K562 (cell line): Measurements from ENCODE around the gene CMTM4. TPM values are rescaled to one million over a fixed set of nuclear protein-coding genes. Genes with fewer than 3 reads are reported as not detected.
A peak's percentile ranks its signal among the peaks of the same experiment; 100 is the strongest.

Experiments
- AFF1 ChIP-seq, 2 experiments: fragments of 450-650 bp; IDR thresholded peaks; 2 replicates each; pipeline ENCODE4 v1.6.1; 2018; ENCODE audit warnings: mild to moderate bottlenecking in 2 of 2, low read depth in 1 of 2; ENCODE audit not compliant: partially characterized antibody in 2 of 2
- CAMTA2 ChIP-seq: fragments of 250-450 bp; sonication (Bioruptor Pico); conservative IDR thresholded peaks from 2 replicates; pipeline ENCODE4 v1.5.1; 2022
- EP400 ChIP-seq: fragments of 450-650 bp; IDR thresholded peaks from 2 replicates; pipeline ENCODE4 v1.6.1; 2017; ENCODE audit warnings: antibody characterized with exemption, mild to moderate bottlenecking, moderate library complexity
- FOXP1 ChIP-seq: sonication (generic); formaldehyde crosslinking; IDR thresholded peaks from 2 replicates; pipeline ENCODE4 v1.8.0; 2022; ENCODE audit warnings: mild to moderate bottlenecking, missing genetic modification reagents
- GTF2E2 ChIP-seq: fragments of 200-800 bp; sonication (Bioruptor generic); IDR thresholded peaks from 2 replicates; pipeline ENCODE4 v1.6.1; 2016; ENCODE audit warnings: missing genetic modification characterization, missing compliant biosample characterization
- IFI16 ChIP-seq: fragments of 250-450 bp; sonication (Bioruptor Pico); IDR thresholded peaks from 2 replicates; pipeline ENCODE4 v2.1.2; 2022; ENCODE audit warnings: mild to moderate bottlenecking, inconsistent platforms
- IRF2 ChIP-seq: sonication (generic); formaldehyde crosslinking; IDR thresholded peaks from 2 replicates; pipeline ENCODE4 v1.8.1; 2022; ENCODE audit warnings: mild to moderate bottlenecking, missing genetic modification reagents
- SRSF1 ChIP-seq: fragments of 200-400 bp; formaldehyde crosslinking; IDR thresholded peaks from 2 replicates; pipeline ENCODE4 v1.6.1; 2017; ENCODE audit warnings: mild to moderate bottlenecking, low read depth, low read length, moderate library complexity
- ZFP36 ChIP-seq: fragments of 150-350 bp; IDR thresholded peaks from 2 replicates; pipeline ENCODE4 v1.6.1; 2018; ENCODE audit warnings: low read length, low read depth; ENCODE audit not compliant: partially characterized antibody
- ZNF23 ChIP-seq: fragments of 250-450 bp; sonication (Bioruptor Pico); IDR thresholded peaks from 2 replicates; pipeline ENCODE4 v1.4.0; 2020; ENCODE audit warnings: mild to moderate bottlenecking
- polyA plus RNA-seq, 8 experiments: library from polyadenylated mRNA; depleted of rRNA in 4 of 8; stranded (reverse) in 5 of 8; unstranded in 3 of 8; fragments of >200 nt; fragmentation: Nextera tagmentation in 2 of 8; fragmentation: Illumina TruSeq in 1 of 8; extraction: Ambion mirVana in 2 of 8; extraction: Trizol in 1 of 8; gene quantifications; 2 replicates each; pipeline versions ENCODE4 v1.2.1 to v1.2.3, GENCODE V29; 2011 to 2014; ENCODE audit warnings: inconsistent platforms in 1 of 8, missing spikeins in 1 of 8
- total RNA-seq, 7 experiments: library from RNA; depleted of rRNA in 6 of 7; stranded (reverse); fragments of >200 nt in 6 of 7; fragmentation: Illumina TruSeq in 2 of 7; extraction: Trizol in 2 of 7; gene quantifications; 2 replicates each; pipeline versions ENCODE4 v1.2.1 to v1.2.3, GENCODE V29; 2011 to 2021; ENCODE audit warnings: low replicate concordance in 1 of 7
- TF ChIP-seq, protein P1 (sequence below): fragments of 450-650 bp; IDR thresholded peaks from 2 replicates; pipeline ENCODE4 v1.6.1; 2014; ENCODE audit warnings: low read depth, mild to moderate bottlenecking, moderate library complexity, borderline replicate concordance
- TF ChIP-seq, protein P2 (sequence below): fragments of 450-650 bp; IDR thresholded peaks from 2 replicates; pipeline ENCODE4 v1.6.1; 2018; ENCODE audit warnings: mild to moderate bottlenecking, low read depth; ENCODE audit not compliant: partially characterized antibody
- TF ChIP-seq, protein P3 (sequence below), 2 experiments: IDR thresholded peaks; 2 replicates each; pipeline ENCODE4 v1.6.1; 2012; ENCODE audit warnings: improper control_type of control experiment in 2 of 2, low read depth in 2 of 2, low read length in 2 of 2, borderline replicate concordance in 1 of 2

CMTM4 gene
- total and polyA plus RNA-seq, 9 of the 15 experiments (the other 6 are each of a cell fraction or from before 2014, with no cell fraction given): 2.0 to 21.3 (median 12.5) TPM

GRCh38 chr16:66661210-66661560 is 35.4 kb downstream of the CMTM4 start (continued):
- TF ChIP-seq, protein P1, sequence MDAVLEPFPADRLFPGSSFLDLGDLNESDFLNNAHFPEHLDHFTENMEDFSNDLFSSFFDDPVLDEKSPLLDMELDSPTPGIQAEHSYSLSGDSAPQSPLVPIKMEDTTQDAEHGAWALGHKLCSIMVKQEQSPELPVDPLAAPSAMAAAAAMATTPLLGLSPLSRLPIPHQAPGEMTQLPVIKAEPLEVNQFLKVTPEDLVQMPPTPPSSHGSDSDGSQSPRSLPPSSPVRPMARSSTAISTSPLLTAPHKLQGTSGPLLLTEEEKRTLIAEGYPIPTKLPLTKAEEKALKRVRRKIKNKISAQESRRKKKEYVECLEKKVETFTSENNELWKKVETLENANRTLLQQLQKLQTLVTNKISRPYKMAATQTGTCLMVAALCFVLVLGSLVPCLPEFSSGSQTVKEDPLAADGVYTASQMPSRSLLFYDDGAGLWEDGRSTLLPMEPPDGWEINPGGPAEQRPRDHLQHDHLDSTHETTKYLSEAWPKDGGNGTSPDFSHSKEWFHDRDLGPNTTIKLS: 0 out of 2 replicates have a peak, but pooled peaks have one; percentile 23
- no peak for TF ChIP-seq ZNF23 (CRISPR knock-in tag)
- TF ChIP-seq, protein P2, sequence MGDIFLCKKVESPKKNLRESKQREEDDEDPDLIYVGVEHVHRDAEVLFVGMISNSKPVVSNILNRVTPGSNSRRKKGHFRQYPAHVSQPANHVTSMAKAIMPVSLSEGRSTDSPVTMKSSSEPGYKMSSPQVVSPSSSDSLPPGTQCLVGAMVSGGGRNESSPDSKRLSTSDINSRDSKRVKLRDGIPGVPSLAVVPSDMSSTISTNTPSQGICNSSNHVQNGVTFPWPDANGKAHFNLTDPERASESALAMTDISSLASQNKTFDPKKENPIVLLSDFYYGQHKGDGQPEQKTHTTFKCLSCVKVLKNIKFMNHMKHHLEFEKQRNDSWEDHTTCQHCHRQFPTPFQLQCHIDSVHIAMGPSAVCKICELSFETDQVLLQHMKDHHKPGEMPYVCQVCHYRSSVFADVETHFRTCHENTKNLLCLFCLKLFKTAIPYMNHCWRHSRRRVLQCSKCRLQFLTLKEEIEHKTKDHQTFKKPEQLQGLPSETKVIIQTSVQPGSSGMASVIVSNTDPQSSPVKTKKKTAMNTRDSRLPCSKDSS: no peak
- 0 out of 2 replicates have a peak, but pooled peaks have one; percentile 29 for TF ChIP-seq GTF2E2 (tag)
- no peak for TF ChIP-seq IRF2 (CRISPR knock-in tag)
- no peak for TF ChIP-seq EP400
- TF ChIP-seq IFI16: no peak
- no peak for TF ChIP-seq FOXP1 (CRISPR knock-in tag)
- TF ChIP-seq CAMTA2 (CRISPR knock-in tag): no peak
- TF ChIP-seq AFF1 (IDR thresholded peaks at IDR 0.05; ENCODE audit: low read depth in 1 of 2, partially characterized antibody in 2 of 2): peak in 1 of 2 experiments; percentile 5
- TF ChIP-seq, protein P3, sequence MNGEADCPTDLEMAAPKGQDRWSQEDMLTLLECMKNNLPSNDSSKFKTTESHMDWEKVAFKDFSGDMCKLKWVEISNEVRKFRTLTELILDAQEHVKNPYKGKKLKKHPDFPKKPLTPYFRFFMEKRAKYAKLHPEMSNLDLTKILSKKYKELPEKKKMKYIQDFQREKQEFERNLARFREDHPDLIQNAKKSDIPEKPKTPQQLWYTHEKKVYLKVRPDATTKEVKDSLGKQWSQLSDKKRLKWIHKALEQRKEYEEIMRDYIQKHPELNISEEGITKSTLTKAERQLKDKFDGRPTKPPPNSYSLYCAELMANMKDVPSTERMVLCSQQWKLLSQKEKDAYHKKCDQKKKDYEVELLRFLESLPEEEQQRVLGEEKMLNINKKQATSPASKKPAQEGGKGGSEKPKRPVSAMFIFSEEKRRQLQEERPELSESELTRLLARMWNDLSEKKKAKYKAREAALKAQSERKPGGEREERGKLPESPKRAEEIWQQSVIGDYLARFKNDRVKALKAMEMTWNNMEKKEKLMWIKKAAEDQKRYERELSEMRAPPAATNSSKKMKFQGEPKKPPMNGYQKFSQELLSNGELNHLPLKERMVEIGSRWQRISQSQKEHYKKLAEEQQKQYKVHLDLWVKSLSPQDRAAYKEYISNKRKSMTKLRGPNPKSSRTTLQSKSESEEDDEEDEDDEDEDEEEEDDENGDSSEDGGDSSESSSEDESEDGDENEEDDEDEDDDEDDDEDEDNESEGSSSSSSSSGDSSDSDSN (IDR thresholded peaks at IDR 0.05; ENCODE audit: borderline replicate concordance in 1 of 2, low read depth in 2 of 2, low read length in 2 of 2): no peak
- no peak for TF ChIP-seq SRSF1
- no peak for TF ChIP-seq ZFP36
